SK-N-DZ (cell line): Measurements from ENCODE around the gene SEMA3B.

Source experiments
- DNase-seq: peaks from one replicate; pipeline ENCODE4 v3.0.0-alpha.2; 2015; ENCODE audit warnings: low spot score

The SEMA3B gene

DNA sequence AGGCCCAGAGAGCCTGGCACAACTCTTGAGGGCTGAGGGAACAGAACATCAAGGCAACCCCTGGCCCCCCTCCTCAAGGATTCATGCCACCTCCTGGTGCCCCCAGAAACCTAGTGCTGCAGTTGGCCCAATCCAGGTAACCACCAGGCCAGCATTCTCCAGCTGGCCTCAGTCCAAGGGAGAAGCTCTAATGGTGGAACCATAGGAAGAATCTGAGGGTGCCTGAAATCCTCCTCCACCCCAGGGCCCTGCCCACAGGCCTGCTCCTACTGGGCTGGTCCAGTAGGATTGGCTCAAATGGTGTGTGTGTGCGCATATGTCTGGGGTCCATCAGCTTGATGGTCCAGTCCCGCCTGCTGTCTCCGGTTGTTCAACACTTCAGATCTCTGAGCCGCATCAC, 45.9 kb downstream of the SEMA3B start:
- DNase-seq, result no peak

DNA sequence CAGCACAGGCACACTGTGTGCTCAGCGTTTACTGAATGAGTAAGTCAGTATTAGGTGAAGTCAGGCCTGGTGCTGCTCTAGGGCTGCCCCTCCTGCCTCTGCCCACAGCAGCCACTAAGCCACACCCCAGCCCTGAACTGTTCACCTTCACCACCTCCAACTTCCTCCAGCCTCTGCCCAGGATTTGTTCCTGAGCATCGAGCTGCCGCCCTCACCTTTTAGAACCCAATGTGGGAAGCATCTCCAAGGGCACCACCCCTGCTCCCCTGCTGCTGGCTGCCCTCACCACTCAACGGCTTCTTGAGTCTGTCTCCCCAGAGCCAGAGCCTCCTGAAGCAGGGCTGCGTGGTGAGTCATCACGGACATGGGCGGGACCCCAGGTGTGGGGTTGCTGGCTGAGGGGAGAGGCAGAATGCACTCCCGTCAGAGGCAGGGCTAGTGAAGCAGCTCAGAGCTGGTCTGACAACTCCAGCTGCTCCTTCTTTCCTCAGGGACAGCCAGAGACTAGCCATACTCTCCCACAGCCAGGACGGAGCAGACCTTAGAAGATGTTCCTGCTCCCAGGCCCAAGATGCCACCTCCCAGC, 47.8 kb downstream of the SEMA3B start:
- DNase-seq, result no peak

DNA sequence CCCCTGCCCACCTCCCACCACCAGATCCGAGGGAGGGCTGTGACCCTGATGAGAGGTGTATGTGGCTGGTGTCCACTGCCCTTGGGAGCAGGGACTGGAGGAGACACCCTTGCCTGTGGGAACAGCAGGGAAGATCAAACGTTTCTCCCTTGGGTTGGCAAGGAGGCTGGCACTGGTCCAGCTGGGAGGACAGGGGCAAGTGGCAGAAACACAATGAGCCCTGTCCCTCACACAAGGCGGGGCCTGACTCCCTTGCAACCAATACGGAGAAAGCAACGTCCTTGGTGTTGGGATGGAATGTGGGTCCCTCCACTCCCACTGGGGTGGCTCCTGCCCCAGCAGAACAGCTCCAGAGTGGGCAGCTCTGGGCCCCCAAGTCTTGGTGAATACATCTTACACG, 48.4 kb downstream of the SEMA3B start:
- DNase-seq, result no peak

DNA sequence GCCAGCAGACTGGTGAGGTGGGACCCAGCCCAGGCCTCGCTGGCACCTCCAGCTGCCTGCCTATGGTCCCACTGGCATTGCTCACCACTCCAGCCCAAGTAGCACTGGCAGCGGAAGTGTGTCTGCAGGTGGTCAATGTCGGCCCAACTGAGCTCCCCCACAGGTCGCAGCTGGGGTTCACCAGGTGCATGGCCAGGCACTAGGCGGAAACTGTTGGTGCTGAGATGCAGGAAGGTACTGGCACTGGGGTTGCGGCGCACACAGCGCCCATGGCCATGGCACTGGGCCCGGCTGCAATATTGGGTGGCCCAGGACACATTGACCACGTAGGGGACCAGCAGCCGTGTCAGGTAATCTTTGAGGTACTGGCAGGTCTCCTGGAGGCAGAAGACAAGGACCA, 49.2 kb downstream of the SEMA3B start:
- no peak for DNase-seq

DNA sequence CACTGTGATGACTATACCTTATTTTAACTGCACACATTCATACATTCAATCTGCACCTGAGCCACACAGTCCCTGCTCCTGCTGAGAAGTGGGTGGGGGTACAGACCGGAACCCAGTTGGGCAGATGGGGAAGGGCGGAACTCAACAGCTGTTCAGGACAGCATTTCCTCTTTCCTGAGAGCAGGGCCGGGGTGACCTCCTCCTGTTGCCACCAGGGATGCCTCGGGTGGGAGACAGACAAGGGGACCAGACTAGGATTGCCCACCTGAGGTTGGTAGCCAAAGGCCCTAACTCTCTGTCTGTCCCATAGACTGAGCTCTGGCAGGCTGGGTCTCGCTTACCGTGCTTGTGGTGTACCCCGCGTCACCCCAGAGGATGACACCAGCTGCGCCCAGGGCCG, 49.7 kb downstream of the SEMA3B start:
- no peak for DNase-seq

DNA sequence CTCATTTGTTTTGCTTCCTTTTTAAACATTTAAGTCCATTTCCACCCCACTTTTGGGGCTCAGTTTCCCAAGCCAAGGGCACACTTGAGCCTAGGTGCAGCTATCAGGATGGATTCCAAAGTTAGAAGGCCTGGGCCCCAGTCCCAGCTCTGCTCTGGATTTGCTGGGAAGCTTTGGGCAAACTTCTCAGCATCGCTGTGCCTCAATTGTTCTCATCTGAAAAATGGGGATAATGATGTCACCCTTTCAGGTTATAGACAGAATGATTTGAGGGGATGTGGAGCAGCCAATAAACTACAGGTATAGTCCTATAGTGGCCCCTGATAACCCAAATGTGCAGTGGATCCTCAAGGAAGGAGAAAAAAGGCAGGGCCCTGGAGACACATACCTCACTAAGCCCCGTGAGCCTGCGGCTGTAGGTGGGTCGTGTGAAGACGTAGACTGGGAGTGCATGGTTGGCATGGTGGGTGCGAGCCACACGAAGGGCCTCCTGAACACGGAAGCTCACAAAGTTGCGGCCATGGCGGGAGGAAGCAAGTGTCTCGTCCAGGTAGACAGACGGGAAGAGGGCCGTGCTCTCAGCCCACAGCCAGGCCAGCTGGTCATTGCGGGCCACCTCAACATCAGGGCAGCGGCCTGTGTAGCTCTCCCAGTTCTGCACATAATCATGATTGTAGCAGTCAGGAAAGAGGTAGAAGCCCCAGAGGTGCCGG, 50.4 kb downstream of the SEMA3B start:
- DNase-seq, result no peak

DNA sequence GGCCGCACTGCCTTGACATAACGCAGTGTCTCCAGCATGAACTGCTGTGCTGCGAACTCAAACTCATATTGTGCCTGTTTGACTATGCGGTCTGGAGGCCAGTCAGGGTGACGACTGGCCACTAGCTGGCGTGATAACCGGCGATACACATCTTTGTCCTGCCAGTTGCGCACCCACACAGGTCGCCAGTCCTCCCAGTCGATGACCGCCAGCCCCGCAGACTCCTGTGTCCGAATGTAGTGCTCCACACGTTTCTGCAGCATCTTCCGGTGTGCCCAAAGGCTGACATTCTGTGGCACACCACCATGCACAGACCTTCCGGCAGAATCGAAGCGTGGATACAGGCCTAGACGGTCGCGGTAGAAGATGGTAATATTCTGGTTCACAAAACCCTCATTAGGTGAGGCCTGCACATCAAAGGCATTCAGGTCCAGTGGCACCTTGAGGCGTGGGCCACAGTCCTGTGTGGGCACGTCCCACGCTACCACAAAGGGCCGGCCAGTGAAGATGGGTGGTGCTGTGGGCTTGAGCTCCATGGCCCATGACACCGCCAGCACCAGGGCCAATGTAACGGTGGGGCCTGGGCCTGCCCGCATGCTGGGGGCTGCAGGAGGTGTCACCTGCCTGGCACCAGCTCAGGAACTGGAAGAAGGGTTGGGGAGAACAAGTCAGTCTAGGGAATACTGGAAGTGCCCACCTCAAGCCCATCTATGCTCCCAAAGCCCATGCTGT, 51.1 kb downstream of the SEMA3B start:
- DNase-seq, result no peak

DNA sequence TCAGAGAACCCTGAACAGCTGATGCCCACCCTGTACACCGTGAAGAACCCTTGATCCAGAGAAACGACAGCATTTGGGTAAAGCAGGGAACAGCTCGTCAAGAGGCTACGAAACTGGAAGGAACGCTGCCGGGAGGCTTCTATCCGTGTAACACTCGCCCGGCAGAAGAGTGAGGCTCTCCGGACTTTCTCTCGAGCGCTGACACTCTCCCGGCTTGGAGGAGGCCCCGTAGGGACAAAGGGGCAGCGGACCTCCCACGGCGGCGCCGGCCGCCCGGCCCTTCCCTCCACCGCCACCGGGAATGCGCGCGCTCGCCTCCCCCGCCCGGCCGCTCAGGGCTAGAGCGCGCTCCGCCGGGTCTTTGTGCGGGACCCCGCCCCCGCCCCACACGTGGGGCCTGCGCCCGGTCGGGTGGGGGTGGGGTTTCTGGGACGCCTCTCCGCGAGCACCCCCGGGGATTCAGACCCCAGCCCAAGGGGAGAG, 51.9 kb downstream of the SEMA3B start:
- DNase-seq, result peak; percentile 67

DNA sequence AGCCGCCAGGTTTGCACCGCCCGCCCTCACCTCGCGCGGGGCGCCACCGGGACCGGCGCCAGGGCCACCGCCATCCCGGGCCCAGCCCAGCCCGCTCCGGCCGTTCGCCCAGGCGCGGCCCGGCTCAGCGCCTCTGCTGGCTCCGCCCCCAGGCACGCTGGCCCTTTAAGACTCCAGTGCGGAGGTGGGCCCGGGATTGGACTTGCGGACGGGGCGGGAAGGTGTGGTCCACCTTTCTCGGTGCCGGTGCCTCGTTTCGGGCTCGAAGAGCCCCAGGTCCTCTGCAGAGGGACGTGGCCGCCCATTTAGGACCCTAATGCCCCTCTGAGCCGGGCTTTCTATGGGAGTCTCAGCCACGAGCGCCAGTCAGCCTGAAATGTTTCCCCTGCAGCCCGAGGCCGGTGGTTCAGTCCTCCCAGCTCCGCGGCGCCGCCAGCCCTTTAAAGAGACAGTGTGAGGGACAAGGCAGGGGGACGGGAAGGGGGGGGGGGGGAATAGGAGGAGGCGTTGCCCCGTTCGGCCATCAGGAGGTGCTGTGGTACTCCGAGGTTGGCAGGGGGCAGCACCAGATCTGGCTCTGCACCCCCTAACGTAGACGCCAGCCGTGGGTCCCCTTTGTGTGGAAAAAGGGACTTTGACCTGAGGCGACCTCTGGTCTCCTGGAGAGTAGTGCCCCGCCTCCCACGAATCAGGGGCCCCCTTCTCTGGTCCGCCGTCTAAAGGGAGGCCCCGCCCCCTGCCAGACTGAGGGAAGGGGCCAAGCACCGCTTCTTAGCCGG, 52.6 kb downstream of the SEMA3B start:
- DNase-seq, result peak; percentile 89

DNA sequence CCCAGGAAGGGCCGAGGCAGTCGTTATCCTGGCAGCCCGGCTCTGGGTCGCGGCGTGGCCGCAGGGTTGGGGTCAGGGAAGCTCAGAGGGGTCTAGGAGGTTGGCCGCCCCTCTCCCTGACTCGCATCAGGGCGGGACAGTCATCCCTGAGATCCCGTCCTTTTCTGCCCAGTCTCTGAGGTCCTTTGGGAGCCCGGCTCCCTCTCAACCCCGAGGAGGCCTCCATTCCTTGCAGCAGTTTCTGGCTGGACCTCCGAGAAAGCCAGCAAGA, 53.1 kb downstream of the SEMA3B start:
- DNase-seq, result no peak

DNA sequence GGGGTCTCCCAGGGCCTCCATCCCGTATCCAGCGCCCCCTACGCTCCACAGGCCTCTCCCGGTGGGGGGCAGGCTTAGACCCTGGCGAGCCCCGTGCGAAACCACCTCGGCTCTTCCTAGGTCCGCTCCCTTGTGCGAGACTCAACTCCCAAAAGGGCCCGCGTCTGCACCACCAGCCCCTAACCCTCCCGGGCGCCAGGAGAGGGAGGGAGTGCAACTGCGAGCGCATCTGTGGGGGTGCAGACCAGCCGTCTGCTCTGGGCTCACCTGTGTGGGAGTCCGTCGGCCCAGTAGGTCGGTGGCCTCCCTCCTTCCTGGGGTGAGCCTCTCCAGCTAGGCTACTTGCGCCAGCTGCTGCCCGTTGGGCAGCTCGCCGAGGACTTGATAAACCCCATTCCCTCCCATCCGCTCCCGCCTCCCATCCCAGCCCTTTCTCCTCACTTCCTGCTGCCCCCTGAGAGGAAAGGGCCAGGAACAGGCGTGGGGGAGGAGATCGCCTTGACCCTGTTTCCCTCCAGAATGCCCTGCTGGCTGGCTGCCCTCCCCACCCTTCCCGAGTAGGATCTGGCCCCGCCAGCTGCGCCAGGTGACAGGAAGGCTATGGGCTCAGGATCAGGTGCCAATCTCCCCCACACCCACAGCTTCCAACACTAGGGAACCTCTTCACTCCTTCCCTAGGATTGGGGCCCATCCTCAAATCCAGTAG, 53.6 kb downstream of the SEMA3B start, which contains the start of gene HYAL2:
Gene HYAL2 (minus strand): TSS at position 360 of the 706 bp plus-strand sequence. CDS start 2,256 bp downstream, outside the sequence.
- no peak for DNase-seq

DNA sequence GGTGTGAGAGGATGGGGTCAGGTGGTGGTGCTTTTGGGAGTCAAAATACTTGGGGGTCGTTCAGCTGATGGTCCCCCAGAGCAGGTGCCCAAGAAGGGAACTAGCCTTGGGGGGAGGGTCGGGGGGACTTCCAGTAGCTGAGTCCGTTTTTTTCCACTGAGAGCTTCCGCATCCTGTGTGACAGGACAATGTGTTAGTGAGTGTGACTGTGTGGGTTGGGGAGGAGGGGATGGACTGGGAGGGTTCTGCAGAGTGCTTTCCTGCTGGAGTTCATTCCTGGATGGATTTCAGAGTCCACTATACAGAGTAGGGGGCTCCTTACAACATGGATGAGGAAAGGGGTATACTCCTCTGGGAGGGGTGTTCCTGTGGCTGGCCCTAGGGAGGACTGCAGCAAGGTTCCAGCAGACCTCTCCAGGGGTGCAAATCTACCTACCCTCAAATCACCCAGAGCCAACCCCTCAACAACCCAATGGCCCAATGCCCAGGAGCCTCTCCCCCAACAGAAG, 54.2 kb downstream of the SEMA3B start:
- no peak for DNase-seq

DNA sequence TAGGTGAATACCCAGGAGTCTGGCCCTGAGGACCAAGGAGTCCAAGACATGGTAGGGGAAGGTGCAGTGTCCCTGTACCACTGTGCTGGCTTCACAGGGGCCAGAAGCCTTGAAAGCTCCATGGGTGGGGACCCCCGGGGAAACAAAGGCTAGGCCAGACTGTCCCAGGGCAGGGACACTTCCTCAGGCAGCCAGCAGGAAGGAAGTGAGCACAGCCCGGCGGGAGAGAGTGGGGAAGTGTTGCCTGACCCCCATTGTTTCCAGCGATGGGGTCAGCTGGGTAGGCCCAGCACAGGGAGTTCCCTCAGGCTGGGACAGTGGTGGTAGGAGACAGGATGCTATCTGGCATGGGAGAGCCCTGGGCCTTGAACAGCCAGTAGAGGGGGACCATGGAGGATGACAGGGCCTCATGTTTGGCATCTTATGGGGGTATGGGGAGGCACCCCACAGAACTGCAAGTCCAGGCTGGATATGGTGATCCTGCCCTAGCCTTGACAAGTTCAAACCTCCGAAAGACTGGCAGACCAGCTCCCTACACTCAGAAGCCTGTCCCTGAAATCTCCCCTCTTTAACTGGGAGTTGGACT, 54.8 kb downstream of the SEMA3B start:
- DNase-seq, result no peak

DNA sequence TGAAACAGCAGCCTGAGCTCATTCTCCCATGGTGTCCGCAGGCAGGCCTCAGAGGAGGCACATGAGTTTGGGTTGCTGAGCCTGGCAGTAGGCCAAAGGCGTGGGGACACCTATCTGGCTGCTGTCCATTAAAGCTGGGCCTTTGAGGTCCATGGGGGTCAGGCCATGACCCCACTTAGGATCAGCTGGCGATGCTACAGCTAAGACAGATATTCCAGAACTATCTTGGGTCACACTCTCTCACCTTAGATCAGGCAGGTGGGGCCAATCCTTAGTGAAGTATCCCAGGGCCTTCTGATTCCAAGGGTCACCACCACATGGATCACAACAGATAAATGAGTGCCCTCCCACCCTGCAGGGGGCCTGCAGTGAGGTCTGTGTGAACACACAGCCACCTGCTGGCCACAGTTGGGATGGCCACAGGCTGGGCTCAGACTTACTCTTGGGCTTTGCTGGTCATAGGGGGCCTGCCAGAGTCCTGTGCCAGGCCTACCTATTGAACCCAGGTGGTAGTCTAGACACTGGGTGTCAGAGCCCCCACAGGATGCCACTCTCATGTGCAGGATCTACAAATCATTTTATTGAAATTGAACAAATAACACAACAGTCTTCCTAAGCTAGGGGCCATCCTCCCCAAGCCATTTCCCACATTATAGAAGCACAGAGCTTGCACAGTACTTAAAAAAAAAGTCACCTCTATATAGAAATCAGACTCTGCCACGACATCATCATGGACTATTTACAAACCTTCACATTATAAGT, 55.6 kb downstream of the SEMA3B start:
- DNase-seq, result peak; percentile 71

DNA sequence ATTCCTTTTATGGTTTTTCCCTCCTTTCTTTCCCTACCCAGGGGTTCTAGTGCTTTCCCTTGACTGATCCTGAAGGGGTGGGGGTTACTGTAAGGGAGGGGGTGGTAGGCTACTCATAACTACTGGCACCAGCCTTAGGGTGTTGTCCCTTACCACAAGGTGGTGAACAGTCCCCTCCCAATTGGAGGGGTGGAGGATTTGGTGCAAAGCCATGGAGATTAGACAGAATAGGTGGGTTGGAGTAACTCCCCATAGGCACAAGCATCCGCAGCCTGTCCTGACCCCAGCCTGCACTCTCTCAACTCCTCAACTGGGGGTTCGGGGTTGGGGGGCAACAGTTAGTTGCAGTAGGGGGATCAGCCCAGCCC, 56.1 kb downstream of the SEMA3B start:
- DNase-seq, result no peak

DNA sequence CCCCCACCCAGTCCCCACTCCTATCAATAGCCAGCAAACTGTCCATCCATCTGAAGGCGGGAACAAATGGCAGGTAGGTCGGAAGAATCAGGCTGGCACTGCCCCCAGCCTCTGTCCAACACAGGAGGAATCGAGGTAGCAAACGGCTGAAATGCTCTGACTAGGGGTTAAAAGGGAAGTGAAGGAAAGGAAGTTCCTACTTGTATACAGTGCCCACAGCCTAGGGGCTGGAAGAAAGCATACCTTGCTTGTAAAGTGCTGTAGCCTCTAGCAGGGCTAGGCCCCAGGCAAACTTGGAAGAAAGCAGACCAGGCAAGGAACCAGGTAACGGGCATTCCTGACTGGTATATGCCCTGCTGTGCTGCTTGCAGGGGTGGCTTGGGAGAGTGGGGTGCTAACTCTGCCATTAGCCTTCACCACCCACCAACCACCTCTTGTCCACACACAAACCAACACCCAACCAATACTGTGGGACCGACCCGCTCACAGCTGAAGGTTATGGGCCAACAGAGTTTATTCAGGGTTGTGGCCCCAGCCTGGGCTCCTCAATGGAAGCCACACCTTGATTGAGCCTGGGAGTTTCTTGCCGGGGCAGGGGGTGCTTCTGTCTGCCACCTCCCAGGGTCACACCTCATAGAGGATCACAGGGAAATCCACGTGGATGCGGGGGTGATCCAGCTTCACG, 56.7 kb downstream of the SEMA3B start:
- no peak for DNase-seq

DNA sequence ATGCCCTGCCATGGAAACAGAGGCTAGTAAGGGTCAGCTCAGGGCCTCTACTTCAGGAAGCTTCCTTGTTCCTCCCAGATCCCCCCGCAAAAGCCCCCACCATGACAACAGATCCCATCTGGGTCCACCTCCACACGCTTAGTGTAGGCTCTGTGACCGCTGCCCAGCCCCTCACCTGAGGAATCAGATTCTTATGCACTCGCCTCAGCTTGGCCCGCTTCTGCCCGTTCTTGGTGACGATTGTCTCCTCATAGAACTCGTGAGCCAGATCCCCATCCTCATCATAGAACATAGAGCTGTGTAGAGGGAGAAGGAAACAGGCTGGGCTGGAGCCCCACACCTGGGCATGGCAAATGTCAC, 57.2 kb downstream of the SEMA3B start:
- DNase-seq, result no peak

DNA sequence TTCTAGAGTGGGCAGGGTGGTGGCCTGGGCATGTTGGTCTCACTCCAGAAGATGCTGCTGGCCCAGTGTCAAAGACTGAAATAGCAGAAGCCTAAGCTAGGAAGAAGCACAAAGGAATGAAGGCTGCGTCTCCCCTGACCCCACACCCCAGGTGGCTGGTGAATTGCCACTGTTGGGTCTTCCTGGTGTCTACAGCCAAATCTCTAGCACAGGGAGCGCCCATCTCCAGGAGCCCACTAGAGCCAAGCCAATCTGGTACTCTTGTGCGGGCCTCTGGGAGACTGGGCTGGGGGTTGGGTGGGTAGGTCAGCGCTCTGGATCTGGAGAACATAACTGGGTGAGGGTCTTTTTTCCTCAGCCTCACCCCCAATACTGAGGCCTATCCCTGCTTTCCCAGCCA, 58.2 kb downstream of the SEMA3B start:
- DNase-seq, result no peak
